OCI-LY7 (cell line): ENCODE data around the gene IGSF21.

ENCODE experiments used
- EZH2phosphoT487 ChIP-seq: fragments of 200-600 bp; sonication (generic); IDR thresholded peaks from 2 replicates; pipeline ENCODE4 v1.6.1; 2018; ENCODE audit warnings: low read depth, borderline replicate concordance, mild to moderate bottlenecking, mixed run types, antibody characterized with exemption, low read length, moderate library complexity, mixed read lengths
- TF ChIP-seq, protein P1 (sequence below): fragments of 200-600 bp; sonication (generic); conservative IDR thresholded peaks from 2 replicates; pipeline ENCODE4 v1.5.1; 2014; ENCODE audit warnings: mild to moderate bottlenecking, antibody characterized with exemption, low read length, moderate library complexity, mixed read lengths

DNA sequence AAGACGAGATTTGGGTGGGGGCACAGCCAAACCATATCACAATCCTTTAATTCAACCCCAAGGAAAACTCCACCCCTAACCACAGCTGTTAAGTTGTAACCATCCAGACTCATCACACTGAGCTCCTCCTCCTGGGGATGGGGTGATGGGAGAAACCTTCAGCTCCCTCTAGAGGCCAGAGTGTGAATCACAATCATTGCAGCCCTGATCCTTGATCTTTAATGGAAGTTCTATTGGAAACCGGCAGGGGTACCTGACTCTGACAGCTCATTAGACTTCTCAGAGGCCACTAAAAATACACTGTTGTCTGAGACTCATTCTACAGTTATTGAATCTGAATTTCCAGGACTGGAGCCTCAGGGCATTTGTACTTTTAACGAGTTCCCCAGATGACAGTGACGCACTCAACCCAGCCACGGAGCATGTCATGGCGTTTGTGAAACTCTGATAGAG is 127.2 kb downstream of the IGSF21 start:
- TF ChIP-seq, protein P1, sequence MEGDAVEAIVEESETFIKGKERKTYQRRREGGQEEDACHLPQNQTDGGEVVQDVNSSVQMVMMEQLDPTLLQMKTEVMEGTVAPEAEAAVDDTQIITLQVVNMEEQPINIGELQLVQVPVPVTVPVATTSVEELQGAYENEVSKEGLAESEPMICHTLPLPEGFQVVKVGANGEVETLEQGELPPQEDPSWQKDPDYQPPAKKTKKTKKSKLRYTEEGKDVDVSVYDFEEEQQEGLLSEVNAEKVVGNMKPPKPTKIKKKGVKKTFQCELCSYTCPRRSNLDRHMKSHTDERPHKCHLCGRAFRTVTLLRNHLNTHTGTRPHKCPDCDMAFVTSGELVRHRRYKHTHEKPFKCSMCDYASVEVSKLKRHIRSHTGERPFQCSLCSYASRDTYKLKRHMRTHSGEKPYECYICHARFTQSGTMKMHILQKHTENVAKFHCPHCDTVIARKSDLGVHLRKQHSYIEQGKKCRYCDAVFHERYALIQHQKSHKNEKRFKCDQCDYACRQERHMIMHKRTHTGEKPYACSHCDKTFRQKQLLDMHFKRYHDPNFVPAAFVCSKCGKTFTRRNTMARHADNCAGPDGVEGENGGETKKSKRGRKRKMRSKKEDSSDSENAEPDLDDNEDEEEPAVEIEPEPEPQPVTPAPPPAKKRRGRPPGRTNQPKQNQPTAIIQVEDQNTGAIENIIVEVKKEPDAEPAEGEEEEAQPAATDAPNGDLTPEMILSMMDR: peak; percentile 91
- no peak for TF ChIP-seq EZH2phosphoT487
